ENCODE data around the gene INSL3.

The INSL3 gene

DNA sequence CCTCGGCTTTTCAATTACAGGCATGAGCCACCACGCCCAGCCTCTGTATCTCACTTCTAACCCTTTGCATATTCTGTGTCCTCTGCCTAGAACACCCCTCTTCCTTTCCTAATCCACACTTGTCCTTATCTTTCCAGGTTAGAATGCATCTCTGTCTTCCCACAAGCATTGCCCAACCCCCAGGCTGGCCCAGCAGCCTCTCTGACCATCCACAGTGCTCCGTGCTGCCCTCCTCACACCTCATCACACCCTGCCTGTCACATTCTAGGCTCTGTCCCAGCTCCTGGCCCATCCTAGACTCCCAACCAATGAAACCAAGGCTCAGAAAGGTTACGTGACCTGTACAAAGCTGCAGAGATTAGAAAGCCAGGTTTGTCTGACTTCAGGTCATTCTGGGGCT, 15.2 kb upstream of the INSL3 start:
- peaks cover 3% of the 10 kb centered on the region for H3K4me1 ChIP-seq (ENCODE audit: insufficient read depth, low read length, poor library complexity, severe bottlenecking)
- no peaks in the 10 kb centered on the region for H3K9me3 ChIP-seq (ENCODE audit: insufficient read depth, low read depth, low read length)
- H3K9me2 ChIP-seq (replicated peaks; ENCODE audit: low read depth, low read length): no peaks in the 10 kb centered on the region
- no peaks in the 10 kb centered on the region for H3F3A ChIP-seq (ENCODE audit: low read depth)
- peaks cover 36% of the 10 kb centered on the region; the same call in 1 of the 2 replicates for H3K36me3 ChIP-seq (ENCODE audit: insufficient read depth, low read length)
- no peaks in the 10 kb centered on the region for H3K79me2 ChIP-seq (ENCODE audit: insufficient read depth, low read length)
- no peaks in the 10 kb centered on the region for H4K20me1 ChIP-seq (ENCODE audit: insufficient read depth, low read length, poor library complexity, severe bottlenecking)
- H3K4me3 ChIP-seq (ENCODE audit: low read length, poor library complexity, severe bottlenecking): no peak overlapping the region
- no peak overlapping the region for H3K9ac ChIP-seq (ENCODE audit: low read depth, low read length, poor library complexity, severe bottlenecking)
- H2AFZ ChIP-seq (ENCODE audit: low read length): no peak overlapping the region
- no peak overlapping the region for H3K4me2 ChIP-seq (ENCODE audit: low read depth, low read length, poor library complexity, severe bottlenecking)
- H3K27me3 ChIP-seq (ENCODE audit: insufficient read depth, low read length, poor library complexity, severe bottlenecking): no peaks in the 10 kb centered on the region
- TF ChIP-seq EZH2phosphoT487 (IDR thresholded peaks at IDR 0.05; ENCODE audit: borderline replicate concordance): no peak
- TF ChIP-seq, protein P1, sequence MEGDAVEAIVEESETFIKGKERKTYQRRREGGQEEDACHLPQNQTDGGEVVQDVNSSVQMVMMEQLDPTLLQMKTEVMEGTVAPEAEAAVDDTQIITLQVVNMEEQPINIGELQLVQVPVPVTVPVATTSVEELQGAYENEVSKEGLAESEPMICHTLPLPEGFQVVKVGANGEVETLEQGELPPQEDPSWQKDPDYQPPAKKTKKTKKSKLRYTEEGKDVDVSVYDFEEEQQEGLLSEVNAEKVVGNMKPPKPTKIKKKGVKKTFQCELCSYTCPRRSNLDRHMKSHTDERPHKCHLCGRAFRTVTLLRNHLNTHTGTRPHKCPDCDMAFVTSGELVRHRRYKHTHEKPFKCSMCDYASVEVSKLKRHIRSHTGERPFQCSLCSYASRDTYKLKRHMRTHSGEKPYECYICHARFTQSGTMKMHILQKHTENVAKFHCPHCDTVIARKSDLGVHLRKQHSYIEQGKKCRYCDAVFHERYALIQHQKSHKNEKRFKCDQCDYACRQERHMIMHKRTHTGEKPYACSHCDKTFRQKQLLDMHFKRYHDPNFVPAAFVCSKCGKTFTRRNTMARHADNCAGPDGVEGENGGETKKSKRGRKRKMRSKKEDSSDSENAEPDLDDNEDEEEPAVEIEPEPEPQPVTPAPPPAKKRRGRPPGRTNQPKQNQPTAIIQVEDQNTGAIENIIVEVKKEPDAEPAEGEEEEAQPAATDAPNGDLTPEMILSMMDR (conservative IDR thresholded peaks at IDR 0.05; ENCODE audit: low read length): no peak

DNA sequence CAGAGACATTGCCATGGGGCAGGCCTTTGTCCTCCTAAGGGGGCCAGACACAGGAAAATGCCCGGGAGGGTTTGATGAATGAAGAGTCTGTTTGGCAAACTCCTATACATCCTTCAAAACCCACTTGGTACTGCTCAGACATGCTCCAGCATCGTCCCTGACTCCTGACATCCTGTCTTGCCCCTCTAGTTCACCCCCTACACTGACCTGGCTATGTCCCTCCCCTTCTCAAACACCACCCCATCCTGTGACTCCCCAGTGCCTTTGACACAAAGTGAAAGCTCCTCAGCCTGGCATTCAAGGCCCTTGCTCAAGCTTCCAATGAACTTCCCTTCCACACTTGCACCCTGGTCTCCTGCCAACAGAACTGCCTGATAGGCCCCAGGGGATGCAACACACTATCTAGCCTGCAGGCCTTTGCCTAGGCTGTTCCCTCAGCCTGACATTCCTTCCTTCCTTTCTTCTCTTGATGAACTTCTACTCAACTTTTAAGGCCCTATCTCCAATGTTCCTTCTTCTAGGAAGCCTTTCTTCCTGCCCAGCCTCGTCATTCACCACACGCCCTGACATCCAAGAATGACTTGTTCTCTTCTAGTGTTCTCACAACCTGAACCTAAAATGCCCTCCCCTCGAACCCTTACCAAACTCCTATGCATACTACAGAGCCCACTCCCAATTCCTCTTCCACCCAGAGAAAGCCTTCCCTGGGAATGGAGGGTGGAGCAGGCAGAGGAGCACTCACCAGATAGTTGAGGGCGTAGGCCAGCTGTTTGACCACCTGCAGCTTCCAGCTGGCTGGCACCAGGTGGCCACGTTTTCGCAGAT, 14.1 kb upstream of the INSL3 start:
- Histone ChIP-seq H3K9me2 (replicated peaks; ENCODE audit: low read depth, low read length) (no peaks in the 10 kb centered on the region), H3K79me2 (ENCODE audit: insufficient read depth, low read length) (no peaks in the 10 kb centered on the region), H3K4me3 (ENCODE audit: low read length, poor library complexity, severe bottlenecking) (no peak overlapping the region), H3K9me3 (ENCODE audit: insufficient read depth, low read depth, low read length) (no peaks in the 10 kb centered on the region), H4K20me1 (ENCODE audit: insufficient read depth, low read length, poor library complexity, severe bottlenecking) (no peaks in the 10 kb centered on the region), H3K4me2 (ENCODE audit: low read depth, low read length, poor library complexity, severe bottlenecking) (no peak overlapping the region), H3K9ac (ENCODE audit: low read depth, low read length, poor library complexity, severe bottlenecking) (no peak overlapping the region), H2AFZ (ENCODE audit: low read length) (no peak overlapping the region), H3K4me1 (ENCODE audit: insufficient read depth, low read length, poor library complexity, severe bottlenecking) (peaks cover 3% of the 10 kb centered on the region), H3K36me3 (ENCODE audit: insufficient read depth, low read length) (peaks cover 29% of the 10 kb centered on the region; the same call in 1 of the 2 replicates), H3K27me3 (ENCODE audit: insufficient read depth, low read length, poor library complexity, severe bottlenecking) (no peaks in the 10 kb centered on the region), H3F3A (ENCODE audit: low read depth) (no peaks in the 10 kb centered on the region)
- no peak for TF ChIP-seq EZH2phosphoT487 (IDR thresholded peaks at IDR 0.05; ENCODE audit: borderline replicate concordance)
- TF ChIP-seq, protein P1 (conservative IDR thresholded peaks at IDR 0.05; ENCODE audit: low read length): no peak

DNA sequence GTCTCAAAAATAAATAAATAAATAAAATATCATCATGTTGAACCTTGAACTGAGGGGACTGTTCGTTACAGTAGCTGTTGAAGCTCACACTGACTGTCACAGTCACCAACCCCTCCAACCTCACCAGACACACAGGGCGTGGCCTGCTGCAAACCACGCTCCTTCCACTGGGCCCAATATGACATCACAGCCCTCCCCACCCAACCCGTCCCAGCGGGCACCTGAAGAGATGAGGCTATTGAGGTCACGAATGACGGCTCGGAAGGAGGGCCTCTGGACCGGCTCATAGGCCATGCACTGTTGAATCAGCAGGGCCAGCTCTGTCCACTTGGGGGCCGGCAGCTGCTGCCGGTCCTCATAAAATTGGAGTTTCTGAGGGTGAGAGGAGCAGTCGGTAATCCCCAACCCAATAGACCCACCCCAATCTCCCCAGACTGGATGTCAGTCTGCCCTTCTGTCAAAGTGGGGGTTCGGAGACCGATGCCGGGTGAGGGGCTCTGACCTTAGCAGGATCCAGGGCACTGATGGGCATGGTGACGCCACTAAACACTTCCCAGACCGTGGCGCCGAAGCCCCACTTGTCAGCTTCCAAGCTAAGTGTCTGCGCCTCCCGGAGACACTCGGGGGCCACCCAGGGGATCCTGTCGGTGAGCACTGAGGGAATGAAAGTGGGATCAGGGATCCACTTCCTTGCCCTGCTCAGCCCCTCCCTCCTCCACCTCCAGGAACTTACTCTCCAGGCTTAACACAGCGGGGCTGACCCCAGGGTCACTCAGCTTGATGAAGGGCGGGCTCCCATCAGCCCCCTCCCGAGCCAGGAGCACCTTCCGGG, 13.2 kb upstream of the INSL3 start:
- H3K9ac ChIP-seq (ENCODE audit: low read depth, low read length, poor library complexity, severe bottlenecking): no peak overlapping the region
- H3K36me3 ChIP-seq (ENCODE audit: insufficient read depth, low read length): peaks cover 28% of the 10 kb centered on the region; the same call in 1 of the 2 replicates
- peaks cover 3% of the 10 kb centered on the region for H3K4me1 ChIP-seq (ENCODE audit: insufficient read depth, low read length, poor library complexity, severe bottlenecking)
- H3F3A ChIP-seq (ENCODE audit: low read depth): no peaks in the 10 kb centered on the region
- TF ChIP-seq EZH2phosphoT487 (IDR thresholded peaks at IDR 0.05; ENCODE audit: borderline replicate concordance): no peak
- TF ChIP-seq, protein P1 (conservative IDR thresholded peaks at IDR 0.05; ENCODE audit: low read length): peak; percentile 34
- H3K9me2 ChIP-seq (replicated peaks; ENCODE audit: low read depth, low read length): no peaks in the 10 kb centered on the region
- H2AFZ ChIP-seq (ENCODE audit: low read length): no peak overlapping the region
- no peak overlapping the region for H3K4me3 ChIP-seq (ENCODE audit: low read length, poor library complexity, severe bottlenecking)
- H3K4me2 ChIP-seq (ENCODE audit: low read depth, low read length, poor library complexity, severe bottlenecking): no peak overlapping the region
- H3K27me3 ChIP-seq (ENCODE audit: insufficient read depth, low read length, poor library complexity, severe bottlenecking): no peaks in the 10 kb centered on the region
- no peaks in the 10 kb centered on the region for H4K20me1 ChIP-seq (ENCODE audit: insufficient read depth, low read length, poor library complexity, severe bottlenecking)
- no peaks in the 10 kb centered on the region for H3K9me3 ChIP-seq (ENCODE audit: insufficient read depth, low read depth, low read length)
- H3K79me2 ChIP-seq (ENCODE audit: insufficient read depth, low read length): no peaks in the 10 kb centered on the region
